ENCODE data around the gene EPS8.

Gene EPS8

DNA sequence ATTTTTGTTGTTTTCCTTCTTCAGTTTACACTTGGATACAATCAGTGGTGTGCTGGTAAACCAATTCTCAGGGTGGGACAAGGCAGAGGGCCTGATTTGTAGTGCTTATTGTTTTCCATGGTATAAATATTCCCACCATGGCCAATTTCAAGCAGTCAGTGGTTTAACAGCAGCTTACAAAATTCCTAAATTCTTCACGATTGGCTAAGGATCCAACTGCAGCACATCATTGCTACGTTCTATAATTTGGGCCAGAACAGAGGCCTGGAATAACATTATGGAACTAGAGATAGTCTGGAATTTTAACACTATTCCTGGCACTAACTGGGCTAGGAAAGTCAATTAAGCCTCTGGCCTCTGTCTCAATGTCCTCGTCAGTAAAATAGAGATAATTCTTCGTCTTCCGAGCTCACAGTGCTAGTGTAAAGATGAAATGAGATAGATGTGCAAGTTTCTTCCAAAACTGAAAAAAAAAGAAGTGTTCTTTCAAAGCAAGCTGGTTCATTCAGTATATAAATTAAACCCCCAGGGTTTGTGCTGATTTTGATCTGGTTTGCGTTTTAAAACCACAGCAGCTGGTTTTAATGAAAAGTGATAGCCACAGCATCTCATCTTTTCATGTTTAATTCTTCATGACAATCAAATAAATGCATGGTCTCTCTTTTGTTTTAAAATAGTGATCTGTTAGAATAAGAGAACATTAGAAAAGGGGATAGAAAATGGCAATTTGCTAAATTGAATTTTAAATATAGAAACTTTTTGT, 104.1 kb downstream of the EPS8 start:
- H3K27ac ChIP-seq, result no peak overlapping the region
- no peak for TF ChIP-seq ZFX (IDR thresholded peaks at IDR 0.05; ENCODE audit: borderline replicate concordance)
- TF ChIP-seq, protein P1, sequence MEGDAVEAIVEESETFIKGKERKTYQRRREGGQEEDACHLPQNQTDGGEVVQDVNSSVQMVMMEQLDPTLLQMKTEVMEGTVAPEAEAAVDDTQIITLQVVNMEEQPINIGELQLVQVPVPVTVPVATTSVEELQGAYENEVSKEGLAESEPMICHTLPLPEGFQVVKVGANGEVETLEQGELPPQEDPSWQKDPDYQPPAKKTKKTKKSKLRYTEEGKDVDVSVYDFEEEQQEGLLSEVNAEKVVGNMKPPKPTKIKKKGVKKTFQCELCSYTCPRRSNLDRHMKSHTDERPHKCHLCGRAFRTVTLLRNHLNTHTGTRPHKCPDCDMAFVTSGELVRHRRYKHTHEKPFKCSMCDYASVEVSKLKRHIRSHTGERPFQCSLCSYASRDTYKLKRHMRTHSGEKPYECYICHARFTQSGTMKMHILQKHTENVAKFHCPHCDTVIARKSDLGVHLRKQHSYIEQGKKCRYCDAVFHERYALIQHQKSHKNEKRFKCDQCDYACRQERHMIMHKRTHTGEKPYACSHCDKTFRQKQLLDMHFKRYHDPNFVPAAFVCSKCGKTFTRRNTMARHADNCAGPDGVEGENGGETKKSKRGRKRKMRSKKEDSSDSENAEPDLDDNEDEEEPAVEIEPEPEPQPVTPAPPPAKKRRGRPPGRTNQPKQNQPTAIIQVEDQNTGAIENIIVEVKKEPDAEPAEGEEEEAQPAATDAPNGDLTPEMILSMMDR (IDR thresholded peaks at IDR 0.05), result no peak

DNA sequence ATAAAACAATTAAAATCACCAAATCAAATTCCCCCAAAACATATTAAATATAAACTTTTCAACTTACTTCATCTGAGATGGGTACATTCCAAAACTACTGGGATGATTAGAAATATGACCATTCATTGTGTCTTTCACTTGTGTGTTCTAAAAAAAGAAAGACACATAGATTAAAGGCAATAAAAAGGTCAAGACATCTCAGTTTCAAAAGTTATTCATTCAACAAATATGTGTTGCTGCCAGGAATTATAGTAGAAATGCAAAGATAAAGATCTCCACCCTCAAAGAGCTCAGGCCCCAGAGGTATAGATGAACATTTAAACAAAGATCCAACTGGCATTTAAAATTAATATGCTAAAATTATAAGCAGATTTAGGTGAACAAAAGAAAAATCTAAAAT, 106.4 kb downstream of the EPS8 start:
- no peak for TF ChIP-seq ZFX (IDR thresholded peaks at IDR 0.05; ENCODE audit: borderline replicate concordance)
- TF ChIP-seq, protein P1 (IDR thresholded peaks at IDR 0.05), result no peak
- no peak overlapping the region for H3K27ac ChIP-seq

DNA sequence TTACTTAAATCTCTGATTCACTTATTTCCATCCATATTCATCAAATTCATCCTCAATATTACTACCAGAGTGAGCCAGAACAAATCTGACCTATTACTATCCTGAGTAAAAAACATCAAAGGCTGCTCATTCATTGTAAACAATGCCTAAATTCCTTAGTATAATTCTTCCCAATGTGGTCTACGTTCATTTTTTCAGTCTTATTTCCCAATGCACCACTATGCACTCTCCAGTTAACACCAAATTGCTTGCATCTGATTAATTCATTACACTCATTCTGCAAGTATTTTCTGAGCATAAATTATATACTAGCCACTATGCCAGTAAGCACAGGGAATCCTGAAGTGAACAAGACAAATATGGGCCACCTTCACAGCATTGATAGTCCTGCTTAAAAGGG, 110.0 kb downstream of the EPS8 start:
- no peak for TF ChIP-seq ZFX (IDR thresholded peaks at IDR 0.05; ENCODE audit: borderline replicate concordance)
- TF ChIP-seq, protein P1 (IDR thresholded peaks at IDR 0.05), result no peak
- no peak overlapping the region for H3K27ac ChIP-seq

DNA sequence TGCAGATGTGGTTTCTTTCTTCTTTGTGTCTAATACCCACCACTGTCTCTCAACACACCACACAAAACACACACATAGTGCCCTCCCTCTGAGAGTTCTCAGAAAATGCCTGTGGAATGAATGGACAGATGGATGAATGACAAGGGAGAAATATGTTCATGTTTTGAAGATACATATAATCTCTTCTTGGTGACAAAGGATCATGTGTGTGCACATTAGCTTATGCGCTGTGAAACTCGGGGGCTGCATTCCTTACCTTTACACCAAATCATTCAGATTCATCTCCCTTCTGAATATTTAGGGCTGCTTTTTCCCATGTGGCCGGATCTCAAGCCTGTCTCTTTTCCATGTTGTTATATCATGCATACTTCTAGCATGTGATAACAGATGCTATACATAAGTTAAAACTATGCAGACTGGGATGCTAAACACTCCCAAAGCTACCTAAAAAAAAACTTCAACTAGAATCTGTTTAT, 111.4 kb downstream of the EPS8 start:
- H3K27ac ChIP-seq, result no peak overlapping the region
- TF ChIP-seq ZFX (IDR thresholded peaks at IDR 0.05; ENCODE audit: borderline replicate concordance), result no peak
- TF ChIP-seq, protein P1 (IDR thresholded peaks at IDR 0.05), result no peak

DNA sequence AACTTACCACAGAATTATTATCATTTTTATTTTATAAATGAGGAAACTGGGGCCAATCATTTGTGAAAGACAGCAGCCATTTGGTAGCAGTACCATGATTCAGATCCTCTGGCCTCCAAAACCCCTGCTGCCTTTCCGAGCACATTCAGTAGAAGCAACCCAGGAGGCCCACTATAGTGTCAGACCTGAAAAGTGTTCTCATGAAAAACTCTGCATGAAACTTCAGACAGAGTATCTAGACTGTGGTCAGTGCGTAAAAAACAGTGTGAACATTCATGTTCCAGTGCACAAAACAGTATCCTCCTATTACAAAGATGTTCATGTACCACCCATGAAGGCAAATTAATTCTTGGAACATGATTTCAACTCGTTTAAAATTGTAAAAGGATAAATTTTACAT, 112.0 kb downstream of the EPS8 start:
- no peak for TF ChIP-seq ZFX (IDR thresholded peaks at IDR 0.05; ENCODE audit: borderline replicate concordance)
- TF ChIP-seq, protein P1 (IDR thresholded peaks at IDR 0.05), result no peak
- no peak overlapping the region for H3K27ac ChIP-seq

DNA sequence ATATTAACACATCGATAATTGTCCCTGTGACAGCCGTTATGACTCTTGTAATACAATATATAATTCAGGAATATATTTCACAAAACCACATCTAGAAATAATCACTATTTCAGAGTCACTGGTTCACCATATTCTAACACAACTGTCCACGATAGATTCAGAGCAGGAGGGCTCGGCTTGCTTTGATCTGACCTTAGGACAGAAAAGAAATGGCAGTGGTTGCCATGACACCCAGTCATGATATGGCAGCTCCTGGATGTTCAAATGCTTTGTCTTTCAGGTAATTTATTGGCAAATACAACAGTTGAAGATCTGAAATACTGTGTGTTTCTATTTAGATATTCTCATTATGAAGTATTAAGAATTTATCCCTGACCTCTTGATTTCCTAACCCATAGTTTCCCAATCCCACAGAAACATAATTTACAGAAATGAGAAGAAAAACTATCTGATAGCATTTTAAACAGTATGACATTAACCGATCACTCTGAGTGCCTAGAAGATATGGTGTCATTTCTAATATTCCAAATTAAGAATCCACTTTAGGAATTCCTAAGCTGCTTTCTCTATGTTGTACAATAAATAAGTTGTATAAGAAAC, 116.4 kb downstream of the EPS8 start:
- TF ChIP-seq ZFX (IDR thresholded peaks at IDR 0.05; ENCODE audit: borderline replicate concordance), result no peak
- TF ChIP-seq, protein P1 (IDR thresholded peaks at IDR 0.05), result no peak
- no peak overlapping the region for H3K27ac ChIP-seq

DNA sequence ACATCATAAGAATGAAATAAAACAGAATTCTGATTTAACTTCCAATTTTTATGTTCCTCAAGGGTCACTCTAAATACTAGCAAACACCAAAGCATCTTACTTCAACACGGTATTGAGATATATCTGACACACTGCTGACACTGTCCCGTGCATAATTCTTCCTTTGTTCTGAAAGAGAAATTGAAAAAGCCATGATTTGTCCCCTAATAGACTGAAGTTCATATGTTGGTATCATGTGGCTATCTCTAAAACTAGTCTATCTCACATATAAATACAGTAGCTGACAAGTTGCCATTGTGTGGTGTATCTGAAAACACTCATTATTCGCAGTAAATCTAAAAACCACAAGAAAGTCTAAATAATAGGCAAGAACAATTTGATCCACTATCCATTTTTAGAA, 118.4 kb downstream of the EPS8 start:
- no peak overlapping the region for H3K27ac ChIP-seq
- no peak for TF ChIP-seq ZFX (IDR thresholded peaks at IDR 0.05; ENCODE audit: borderline replicate concordance)
- TF ChIP-seq, protein P1 (IDR thresholded peaks at IDR 0.05), result no peak

Data from 22Rv1 (cell line).